ENCODE measurements around the gene SAAL1. TPM values are rescaled to one million over a fixed set of nuclear protein-coding genes. Genes with fewer than 3 reads are reported as not detected.

The SAAL1 gene
- total RNA-seq, 1 experiment from 2014 or later, result 41.2 TPM

DNA sequence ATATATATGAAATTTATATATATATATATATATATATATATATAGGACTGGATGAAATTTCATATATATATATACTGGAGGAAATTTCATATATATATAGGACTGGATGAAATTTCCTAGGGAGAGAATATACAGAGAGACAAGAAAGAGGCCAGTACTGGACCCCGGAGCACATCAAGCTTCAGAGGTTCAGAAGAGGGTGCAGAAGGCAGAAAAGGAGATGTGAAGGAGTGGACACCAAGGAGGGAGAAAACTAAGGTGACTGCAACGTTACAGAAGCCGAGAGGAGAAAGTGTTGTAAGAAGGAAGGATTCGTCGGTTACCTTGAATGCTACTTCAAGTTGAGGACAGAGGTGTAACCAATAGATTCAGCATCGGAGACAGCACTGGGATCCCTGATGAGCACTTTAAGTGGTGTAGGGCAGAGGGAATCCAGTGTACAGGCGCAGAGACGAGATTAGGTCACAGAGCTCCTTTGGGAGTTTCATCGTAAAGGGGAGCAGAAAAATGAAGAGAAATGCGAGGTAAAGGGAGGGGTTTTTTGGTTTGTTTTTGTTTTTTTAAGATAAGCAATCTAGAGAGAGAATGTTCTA lies 51.3 kb downstream of the SAAL1 start:
- intact Hi-C loops (cut with micrococcal nuclease), result no loop called here
- RAD21 ChIA-PET (ENCODE audit: low non-redundant PET in 1 of 2, low total read pairs in 2 of 2, uncharacterized antibody in 2 of 2, unreplicated experiment in 2 of 2), result no interaction called here
- TF ChIP-seq EZH2phosphoT487 (IDR thresholded peaks at IDR 0.05; ENCODE audit: borderline replicate concordance) (no peak), POLR2A (IDR thresholded peaks at IDR 0.05; ENCODE audit: borderline replicate concordance, extremely low read depth, insufficient read depth, insufficient read length) (no peak), POLR2AphosphoS5 (IDR thresholded peaks at IDR 0.05; ENCODE audit: low read depth, low read length) (no peak), SIN3A (IDR thresholded peaks at IDR 0.05; ENCODE audit: low read depth) (no peak), YY1 (IDR thresholded peaks at IDR 0.05; ENCODE audit: extremely low read depth, insufficient replicate concordance, low read depth, low read length) (no peak), ZFX (IDR thresholded peaks at IDR 0.05) (no peak), TCF7L2 (IDR thresholded peaks at IDR 0.05; ENCODE audit: borderline replicate concordance, extremely low read depth, insufficient read depth, insufficient read length) (no peak), CBX3 (IDR thresholded peaks at IDR 0.05; ENCODE audit: low read depth) (no peak), EGR1 (IDR thresholded peaks at IDR 0.05; ENCODE audit: low read depth) (no peak), FOSL1 (IDR thresholded peaks at IDR 0.05; ENCODE audit: low read depth) (no peak), JUND (IDR thresholded peaks at IDR 0.05) (no peak)
- TF ChIP-seq, protein P1, sequence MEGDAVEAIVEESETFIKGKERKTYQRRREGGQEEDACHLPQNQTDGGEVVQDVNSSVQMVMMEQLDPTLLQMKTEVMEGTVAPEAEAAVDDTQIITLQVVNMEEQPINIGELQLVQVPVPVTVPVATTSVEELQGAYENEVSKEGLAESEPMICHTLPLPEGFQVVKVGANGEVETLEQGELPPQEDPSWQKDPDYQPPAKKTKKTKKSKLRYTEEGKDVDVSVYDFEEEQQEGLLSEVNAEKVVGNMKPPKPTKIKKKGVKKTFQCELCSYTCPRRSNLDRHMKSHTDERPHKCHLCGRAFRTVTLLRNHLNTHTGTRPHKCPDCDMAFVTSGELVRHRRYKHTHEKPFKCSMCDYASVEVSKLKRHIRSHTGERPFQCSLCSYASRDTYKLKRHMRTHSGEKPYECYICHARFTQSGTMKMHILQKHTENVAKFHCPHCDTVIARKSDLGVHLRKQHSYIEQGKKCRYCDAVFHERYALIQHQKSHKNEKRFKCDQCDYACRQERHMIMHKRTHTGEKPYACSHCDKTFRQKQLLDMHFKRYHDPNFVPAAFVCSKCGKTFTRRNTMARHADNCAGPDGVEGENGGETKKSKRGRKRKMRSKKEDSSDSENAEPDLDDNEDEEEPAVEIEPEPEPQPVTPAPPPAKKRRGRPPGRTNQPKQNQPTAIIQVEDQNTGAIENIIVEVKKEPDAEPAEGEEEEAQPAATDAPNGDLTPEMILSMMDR (IDR thresholded peaks at IDR 0.05 in 2 of 3, conservative IDR thresholded peaks at IDR 0.05 in 1 of 3; ENCODE audit: borderline replicate concordance in 1 of 3, insufficient read depth in 1 of 3, low read depth in 2 of 3, low read length in 2 of 3), result no peak
- TF ChIP-seq, protein P2, sequence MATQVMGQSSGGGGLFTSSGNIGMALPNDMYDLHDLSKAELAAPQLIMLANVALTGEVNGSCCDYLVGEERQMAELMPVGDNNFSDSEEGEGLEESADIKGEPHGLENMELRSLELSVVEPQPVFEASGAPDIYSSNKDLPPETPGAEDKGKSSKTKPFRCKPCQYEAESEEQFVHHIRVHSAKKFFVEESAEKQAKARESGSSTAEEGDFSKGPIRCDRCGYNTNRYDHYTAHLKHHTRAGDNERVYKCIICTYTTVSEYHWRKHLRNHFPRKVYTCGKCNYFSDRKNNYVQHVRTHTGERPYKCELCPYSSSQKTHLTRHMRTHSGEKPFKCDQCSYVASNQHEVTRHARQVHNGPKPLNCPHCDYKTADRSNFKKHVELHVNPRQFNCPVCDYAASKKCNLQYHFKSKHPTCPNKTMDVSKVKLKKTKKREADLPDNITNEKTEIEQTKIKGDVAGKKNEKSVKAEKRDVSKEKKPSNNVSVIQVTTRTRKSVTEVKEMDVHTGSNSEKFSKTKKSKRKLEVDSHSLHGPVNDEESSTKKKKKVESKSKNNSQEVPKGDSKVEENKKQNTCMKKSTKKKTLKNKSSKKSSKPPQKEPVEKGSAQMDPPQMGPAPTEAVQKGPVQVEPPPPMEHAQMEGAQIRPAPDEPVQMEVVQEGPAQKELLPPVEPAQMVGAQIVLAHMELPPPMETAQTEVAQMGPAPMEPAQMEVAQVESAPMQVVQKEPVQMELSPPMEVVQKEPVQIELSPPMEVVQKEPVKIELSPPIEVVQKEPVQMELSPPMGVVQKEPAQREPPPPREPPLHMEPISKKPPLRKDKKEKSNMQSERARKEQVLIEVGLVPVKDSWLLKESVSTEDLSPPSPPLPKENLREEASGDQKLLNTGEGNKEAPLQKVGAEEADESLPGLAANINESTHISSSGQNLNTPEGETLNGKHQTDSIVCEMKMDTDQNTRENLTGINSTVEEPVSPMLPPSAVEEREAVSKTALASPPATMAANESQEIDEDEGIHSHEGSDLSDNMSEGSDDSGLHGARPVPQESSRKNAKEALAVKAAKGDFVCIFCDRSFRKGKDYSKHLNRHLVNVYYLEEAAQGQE (IDR thresholded peaks at IDR 0.05; ENCODE audit: low read depth), result no peak

More for the DNA sequence above, 51.3 kb downstream of the SAAL1 start:
- no peaks in the 10 kb centered on the region for H4K20me1 ChIP-seq (ENCODE audit: insufficient read depth)
- H3K9me3 ChIP-seq (ENCODE audit: control insufficient read depth in 1 of 2, insufficient read depth in 1 of 2, low read depth in 1 of 2, low read length in 2 of 2), result no peaks in the 10 kb centered on the region
- no peak overlapping the region for H3K9ac ChIP-seq (ENCODE audit: low read length)
- no peaks in the 10 kb centered on the region for H3K4me1 ChIP-seq (ENCODE audit: control insufficient read depth in 1 of 2, insufficient read depth in 2 of 2, low read length in 2 of 2)
- no TSS peak for BruUV-seq (replicated peaks)
- ATAC-seq (no peak), DNase-seq (ENCODE audit: low read depth, low spot score) (no peak)
- H3K27ac ChIP-seq (ENCODE audit: low read depth, low read length), result no peak overlapping the region
- no peak overlapping the region for H3K4me2 ChIP-seq (ENCODE audit: low read length)
- no peaks in the 10 kb centered on the region for H3K27me3 ChIP-seq (ENCODE audit: insufficient read depth, low read length)
- ChIA-PET POLR2A (no interaction called here), CTCF (no interaction called here)
- H3K36me3 ChIP-seq (ENCODE audit: control insufficient read depth in 1 of 2, insufficient read depth in 2 of 2, low read length in 2 of 2), result no peaks in the 10 kb centered on the region
- no peak overlapping the region for H2AFZ ChIP-seq (ENCODE audit: low read depth, low read length, poor library complexity, severe bottlenecking)
- H3K79me2 ChIP-seq (ENCODE audit: insufficient read depth, low read length), result no peaks in the 10 kb centered on the region
- H3K9me2 ChIP-seq (ENCODE audit: insufficient read depth), result no peaks in the 10 kb centered on the region; the same call in 1 of the 2 replicates
- no peak overlapping the region for H3K4me3 ChIP-seq (replicated peaks in 1 of 2; ENCODE audit: low read depth in 1 of 2, low read length in 2 of 2)

Measured in HCT116 (cell line).